OCI-LY1 (cell line): ENCODE measurements around the gene MYCBP2.

Experiments
- EZH2 ChIP-seq: fragments of 200-600 bp; sonication (generic), shearing (Covaris generic); IDR thresholded peaks from 2 replicates; pipeline ENCODE4 v1.8.0; 2017; ENCODE audit warnings: borderline replicate concordance, mixed run types, mild to moderate bottlenecking, antibody characterized with exemption, low read length, moderate library complexity, mixed read lengths
- TF ChIP-seq, protein P1 (sequence below): fragments of 200-600 bp; sonication (generic), shearing (Covaris generic); IDR thresholded peaks from 2 replicates; pipeline ENCODE4 v1.5.1; 2017; ENCODE audit warnings: mild to moderate bottlenecking, antibody characterized with exemption, low read length, moderate library complexity, mixed read lengths

GRCh38 chr13:77093735-77094134 is 233.2 kb downstream of the MYCBP2 start:
- TF ChIP-seq, protein P1, sequence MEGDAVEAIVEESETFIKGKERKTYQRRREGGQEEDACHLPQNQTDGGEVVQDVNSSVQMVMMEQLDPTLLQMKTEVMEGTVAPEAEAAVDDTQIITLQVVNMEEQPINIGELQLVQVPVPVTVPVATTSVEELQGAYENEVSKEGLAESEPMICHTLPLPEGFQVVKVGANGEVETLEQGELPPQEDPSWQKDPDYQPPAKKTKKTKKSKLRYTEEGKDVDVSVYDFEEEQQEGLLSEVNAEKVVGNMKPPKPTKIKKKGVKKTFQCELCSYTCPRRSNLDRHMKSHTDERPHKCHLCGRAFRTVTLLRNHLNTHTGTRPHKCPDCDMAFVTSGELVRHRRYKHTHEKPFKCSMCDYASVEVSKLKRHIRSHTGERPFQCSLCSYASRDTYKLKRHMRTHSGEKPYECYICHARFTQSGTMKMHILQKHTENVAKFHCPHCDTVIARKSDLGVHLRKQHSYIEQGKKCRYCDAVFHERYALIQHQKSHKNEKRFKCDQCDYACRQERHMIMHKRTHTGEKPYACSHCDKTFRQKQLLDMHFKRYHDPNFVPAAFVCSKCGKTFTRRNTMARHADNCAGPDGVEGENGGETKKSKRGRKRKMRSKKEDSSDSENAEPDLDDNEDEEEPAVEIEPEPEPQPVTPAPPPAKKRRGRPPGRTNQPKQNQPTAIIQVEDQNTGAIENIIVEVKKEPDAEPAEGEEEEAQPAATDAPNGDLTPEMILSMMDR, result no peak
- no peak for TF ChIP-seq EZH2
